B cell (primary cell): ENCODE measurements around the gene TRIB2.

Experiments
- CTCF ChIP-seq: fragments of 200-600 bp; IDR thresholded peaks from one replicate; pipeline ENCODE4 v1.8.0; 2022; ENCODE audit warnings: antibody characterized with exemption, mild to moderate bottlenecking
- EZH2 ChIP-seq: IDR thresholded peaks from 2 replicates; pipeline ENCODE4 v1.6.1; 2012; ENCODE audit warnings: borderline replicate concordance, low read depth, mild to moderate bottlenecking, moderate library complexity, low read length; ENCODE audit not compliant: insufficient read depth, poor library complexity, severe bottlenecking

- TF ChIP-seq CTCF (no peak), EZH2 (no peak)
Observed at GRCh38 chr2:12728221-12728777, 11.6 kb downstream of the TRIB2 start.
